ENCODE results near the gene PDE9A.

The PDE9A gene

DNA sequence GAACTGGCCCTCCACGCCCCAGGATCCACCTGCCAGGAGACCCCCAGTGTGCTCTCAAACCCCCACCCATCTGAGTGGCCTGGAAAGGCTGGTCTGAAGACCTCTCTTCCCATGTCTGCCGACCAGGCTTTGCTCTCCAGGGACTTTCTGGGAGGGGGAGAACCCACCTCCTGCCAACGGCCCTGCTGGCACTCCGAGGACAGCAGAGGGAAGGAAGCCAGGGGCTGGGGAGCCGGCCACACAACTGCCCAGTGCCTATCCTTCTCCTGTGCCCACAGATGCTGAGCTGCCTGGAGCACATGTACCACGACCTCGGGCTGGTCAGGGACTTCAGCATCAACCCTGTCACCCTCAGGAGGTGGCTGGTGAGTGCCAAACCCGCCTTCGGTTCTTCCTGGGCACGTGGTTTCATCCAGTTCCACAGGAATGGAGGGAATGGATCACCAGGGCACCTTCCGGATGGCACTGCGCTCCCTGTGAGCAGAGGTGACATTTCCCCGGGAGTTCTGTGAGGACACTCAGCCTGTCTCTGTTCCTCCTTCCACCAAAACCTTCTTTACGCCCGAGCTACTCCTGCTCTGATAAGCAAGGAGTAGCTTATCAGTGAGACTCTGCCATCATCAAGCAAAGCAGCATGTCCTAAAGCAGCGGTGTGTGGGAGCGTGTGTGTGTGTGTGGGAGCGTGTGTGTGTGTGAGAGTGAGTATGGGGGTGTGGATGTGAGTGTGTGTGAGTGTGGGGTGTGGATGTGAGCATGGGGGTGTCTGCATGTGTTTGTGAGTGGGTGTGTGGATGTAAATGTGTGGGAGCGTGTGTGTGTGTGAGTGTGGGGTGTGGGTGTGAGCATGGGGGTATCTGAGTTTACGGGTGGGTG, 105.5 kb downstream of the PDE9A start:
- no peak for DNase-seq (ENCODE audit: low spot score)
- TF ChIP-seq, protein P1, sequence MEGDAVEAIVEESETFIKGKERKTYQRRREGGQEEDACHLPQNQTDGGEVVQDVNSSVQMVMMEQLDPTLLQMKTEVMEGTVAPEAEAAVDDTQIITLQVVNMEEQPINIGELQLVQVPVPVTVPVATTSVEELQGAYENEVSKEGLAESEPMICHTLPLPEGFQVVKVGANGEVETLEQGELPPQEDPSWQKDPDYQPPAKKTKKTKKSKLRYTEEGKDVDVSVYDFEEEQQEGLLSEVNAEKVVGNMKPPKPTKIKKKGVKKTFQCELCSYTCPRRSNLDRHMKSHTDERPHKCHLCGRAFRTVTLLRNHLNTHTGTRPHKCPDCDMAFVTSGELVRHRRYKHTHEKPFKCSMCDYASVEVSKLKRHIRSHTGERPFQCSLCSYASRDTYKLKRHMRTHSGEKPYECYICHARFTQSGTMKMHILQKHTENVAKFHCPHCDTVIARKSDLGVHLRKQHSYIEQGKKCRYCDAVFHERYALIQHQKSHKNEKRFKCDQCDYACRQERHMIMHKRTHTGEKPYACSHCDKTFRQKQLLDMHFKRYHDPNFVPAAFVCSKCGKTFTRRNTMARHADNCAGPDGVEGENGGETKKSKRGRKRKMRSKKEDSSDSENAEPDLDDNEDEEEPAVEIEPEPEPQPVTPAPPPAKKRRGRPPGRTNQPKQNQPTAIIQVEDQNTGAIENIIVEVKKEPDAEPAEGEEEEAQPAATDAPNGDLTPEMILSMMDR (IDR thresholded peaks at IDR 0.05; ENCODE audit: extremely low read depth, missing control alignments): no peak

GRCh38 chr21:42759594-42759927, 106.1 kb downstream of the PDE9A start:
- TF ChIP-seq, protein P1 (IDR thresholded peaks at IDR 0.05; ENCODE audit: extremely low read depth, missing control alignments): no peak
- DNase-seq (ENCODE audit: low spot score): no peak

DNA sequence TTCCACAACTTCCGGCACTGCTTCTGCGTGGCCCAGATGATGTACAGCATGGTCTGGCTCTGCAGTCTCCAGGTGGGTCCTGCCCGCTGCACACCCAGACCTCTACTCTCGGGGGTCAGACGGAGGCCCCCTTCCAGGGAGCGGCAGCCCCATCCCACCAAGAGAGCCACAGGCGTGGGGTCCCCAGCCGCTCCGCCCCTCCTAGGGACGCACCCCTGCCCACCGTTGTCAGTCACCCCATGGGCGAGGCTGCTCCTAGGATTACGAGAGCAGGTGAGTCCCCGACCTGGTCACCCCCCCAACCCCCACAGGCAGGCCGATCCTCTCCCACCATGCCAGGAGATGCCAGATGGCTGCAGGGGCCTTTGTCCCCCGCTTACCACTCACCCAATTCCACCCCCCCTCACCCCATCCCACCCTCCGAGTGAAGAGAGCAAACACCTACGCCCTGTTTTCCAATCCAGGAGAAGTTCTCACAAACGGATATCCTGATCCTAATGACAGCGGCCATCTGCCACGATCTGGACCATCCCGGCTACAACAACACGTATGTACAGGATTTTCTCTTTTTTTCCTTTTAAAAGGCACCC, 107.0 kb downstream of the PDE9A start:
- TF ChIP-seq, protein P1 (IDR thresholded peaks at IDR 0.05; ENCODE audit: extremely low read depth, missing control alignments): no peak

GRCh38 chr21:42760951-42761751, 107.7 kb downstream of the PDE9A start:
- no peak for DNase-seq (ENCODE audit: low spot score)
- TF ChIP-seq, protein P1 (IDR thresholded peaks at IDR 0.05; ENCODE audit: extremely low read depth, missing control alignments): no peak

More for the DNA sequence above, 107.0 kb downstream of the PDE9A start:
- DNase-seq (ENCODE audit: low spot score): no peak

DNA sequence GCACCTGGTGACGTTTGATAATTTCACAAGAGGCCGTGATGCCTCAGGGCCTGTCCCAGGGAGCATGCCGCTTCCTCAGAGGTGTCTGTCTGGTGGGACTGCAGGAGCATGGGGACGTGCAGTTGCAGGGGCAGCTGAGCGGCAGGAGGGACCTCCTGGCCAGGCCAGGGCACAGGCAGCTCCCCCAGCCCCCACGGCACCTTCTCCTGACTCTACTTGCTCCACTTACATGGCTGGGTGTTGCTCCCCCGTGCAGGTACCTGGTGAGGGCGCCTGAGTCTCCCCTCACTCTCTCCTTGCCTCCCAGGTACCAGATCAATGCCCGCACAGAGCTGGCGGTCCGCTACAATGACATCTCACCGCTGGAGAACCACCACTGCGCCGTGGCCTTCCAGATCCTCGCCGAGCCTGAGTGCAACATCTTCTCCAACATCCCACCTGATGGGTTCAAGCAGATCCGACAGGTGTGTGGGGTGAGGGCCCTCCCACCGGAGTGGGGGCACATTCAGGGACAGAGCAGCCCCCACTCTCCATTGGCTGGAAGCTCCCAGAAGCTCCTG, 108.4 kb downstream of the PDE9A start:
- TF ChIP-seq, protein P1 (IDR thresholded peaks at IDR 0.05; ENCODE audit: extremely low read depth, missing control alignments): no peak
- DNase-seq (ENCODE audit: low spot score): no peak

- DNase-seq (ENCODE audit: low spot score): no peak
- TF ChIP-seq, protein P1 (IDR thresholded peaks at IDR 0.05; ENCODE audit: extremely low read depth, missing control alignments): no peak
These were observed 110.4 kb downstream of the PDE9A start for GRCh38 chr21:42763581-42764442.
